Trophoblast cell (in vitro differentiated cells and primary cell): Measurements from ENCODE around the gene C3orf22.
A peak's percentile ranks its signal among the peaks of the same experiment; 100 is the strongest.

ENCODE experiments used
- DNase-seq, 2 donors: peaks; one replicate each; pipeline ENCODE4 v3.0.0-alpha.2; 2016
- H2AFZ ChIP-seq: 2 replicates; pipeline ENCODE4 v1.6.1; 2013; ENCODE audit warnings: low read length, moderate library complexity, mild to moderate bottlenecking; ENCODE audit not compliant: insufficient read depth, poor library complexity
- H2AK5ac ChIP-seq: 2 replicates; pipeline ENCODE4 v1.6.1; 2013; ENCODE audit warnings: mild to moderate bottlenecking, low read length
- H2BK120ac ChIP-seq: 2 replicates; pipeline ENCODE4 v1.6.1; 2013; ENCODE audit warnings: low read length, mild to moderate bottlenecking, moderate library complexity; ENCODE audit not compliant: insufficient read depth, poor library complexity
- H2BK12ac ChIP-seq: 2 replicates; pipeline ENCODE4 v1.6.1; 2013; ENCODE audit warnings: mild to moderate bottlenecking, low read length, moderate library complexity
- H2BK5ac ChIP-seq: 2 replicates; pipeline ENCODE4 v1.6.1; 2013; ENCODE audit warnings: low read length, low read depth, moderate library complexity, mild to moderate bottlenecking; ENCODE audit not compliant: poor library complexity
- H3K14ac ChIP-seq: 2 replicates; pipeline ENCODE4 v1.6.1; 2013; ENCODE audit warnings: mild to moderate bottlenecking, low read length
- H3K18ac ChIP-seq: 2 replicates; pipeline ENCODE4 v1.6.1; 2013; ENCODE audit warnings: mild to moderate bottlenecking, low read length
- H3K23ac ChIP-seq: 2 replicates; pipeline ENCODE4 v1.6.1; 2013; ENCODE audit warnings: low read length
- H3K27ac ChIP-seq: 2 replicates; pipeline ENCODE4 v1.5.1; 2013; ENCODE audit warnings: low read depth, mild to moderate bottlenecking, inconsistent platforms, low read length, moderate library complexity
- H3K27me3 ChIP-seq: 2 replicates; pipeline ENCODE4 v1.6.1; 2013; ENCODE audit warnings: inconsistent platforms, mild to moderate bottlenecking, low read length, moderate library complexity; ENCODE audit not compliant: insufficient read depth
- H3K36me3 ChIP-seq, 2 experiments: 1 replicate in 1 of 2; 2 replicates in 1 of 2; pipeline ENCODE4 v1.6.1; 2013; ENCODE audit warnings: low read length in 2 of 2, mild to moderate bottlenecking in 2 of 2, moderate library complexity in 1 of 2; ENCODE audit not compliant: insufficient read depth in 2 of 2, control insufficient read depth in 1 of 2
- H3K4ac ChIP-seq: 2 replicates; pipeline ENCODE4 v1.6.1; 2013; ENCODE audit warnings: low read depth, mild to moderate bottlenecking, low read length, moderate library complexity
- H3K4me1 ChIP-seq, 2 experiments: 1 replicate in 1 of 2; 2 replicates in 1 of 2; pipeline ENCODE4 v1.6.1; 2013; ENCODE audit warnings: low read length in 2 of 2, mild to moderate bottlenecking in 2 of 2, moderate library complexity in 1 of 2; ENCODE audit not compliant: insufficient read depth in 2 of 2, control insufficient read depth in 1 of 2
- H3K4me2 ChIP-seq: 2 replicates; pipeline ENCODE4 v1.6.1; 2013; ENCODE audit warnings: inconsistent platforms, mild to moderate bottlenecking, low read length, moderate library complexity
- H3K4me3 ChIP-seq: 2 replicates; pipeline ENCODE4 v1.5.1; 2013; ENCODE audit warnings: mild to moderate bottlenecking, low read depth, low read length, inconsistent platforms
- H3K79me1 ChIP-seq: one replicate; pipeline ENCODE4 v1.6.1; 2013; ENCODE audit warnings: low read length
- H3K79me2 ChIP-seq: 2 replicates; pipeline ENCODE4 v1.6.1; 2013; ENCODE audit warnings: low read length, mild to moderate bottlenecking; ENCODE audit not compliant: control insufficient read depth, insufficient read depth, poor library complexity
- H3K9ac ChIP-seq: 2 replicates; pipeline ENCODE4 v1.6.1; 2013; ENCODE audit warnings: mild to moderate bottlenecking, low read length
- H3K9me3 ChIP-seq: 2 replicates; pipeline ENCODE4 v1.6.1; 2013; ENCODE audit warnings: low read depth, mild to moderate bottlenecking, control low read depth, inconsistent platforms, low read length; ENCODE audit not compliant: insufficient read depth
- H4K12ac ChIP-seq: 2 replicates; pipeline ENCODE4 v1.6.1; 2013; ENCODE audit warnings: low read depth, mild to moderate bottlenecking, low read length, moderate library complexity
- H4K8ac ChIP-seq: 2 replicates; pipeline ENCODE4 v1.6.1; 2013; ENCODE audit warnings: low read depth, mild to moderate bottlenecking, low read length, moderate library complexity
- H4K91ac ChIP-seq: one replicate; pipeline ENCODE4 v1.6.1; 2013; ENCODE audit warnings: low read depth, mild to moderate bottlenecking, low read length, moderate library complexity
- WGBS: extraction: QIAGEN DNeasy Blood & Tissue Kit; methylation state at CpG from one replicate; pipeline ENCODE4 v1.1.7; 2013; ENCODE audit warnings: missing lambda C conversion rate; ENCODE audit not compliant: insufficient read length, insufficient coverage; ENCODE audit errors: extremely low coverage; 5-methylcytosine and 5-hydroxymethylcytosine counted together

Gene C3orf22

DNA sequence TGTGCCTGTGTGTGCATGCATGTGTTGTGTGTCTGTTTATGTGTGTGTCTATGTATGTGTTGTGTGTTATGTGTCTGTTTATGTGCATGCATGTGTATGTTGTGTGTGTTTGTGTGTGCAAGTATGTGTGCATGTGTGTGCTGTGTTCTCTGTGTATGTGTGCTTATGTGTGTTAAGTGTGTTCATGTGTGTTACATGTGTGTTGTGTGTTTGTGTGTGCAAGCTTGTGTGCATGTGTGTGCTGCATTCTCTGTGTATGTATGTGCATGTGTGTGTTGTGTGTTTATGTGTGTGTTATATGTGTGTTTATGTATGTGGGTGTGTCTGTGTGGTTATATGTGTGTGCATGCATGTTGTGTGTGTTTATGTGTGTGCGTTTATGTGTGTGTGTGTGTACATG is 56.1 kb downstream of the C3orf22 start:
- Histone ChIP-seq H2BK12ac (no peak overlapping the region), H4K8ac (no peak overlapping the region), H3K36me3 (no peaks in the 10 kb centered on the region), H3K79me2 (no peaks in the 10 kb centered on the region), H2BK120ac (no peak overlapping the region), H2AFZ (no peak overlapping the region), H3K79me1 (no peaks in the 10 kb centered on the region), H3K4ac (no peak overlapping the region), H3K9me3 (peaks cover 9% of the 10 kb centered on the region), H3K9ac (no peak overlapping the region), H3K18ac (no peak overlapping the region), H2BK5ac (no peak overlapping the region), H3K27ac (no peak overlapping the region), H3K4me3 (no peak overlapping the region), H4K91ac (no peak overlapping the region), H4K12ac (no peak overlapping the region), H3K27me3 (no peaks in the 10 kb centered on the region), H3K23ac (peak overlapping the region; percentile 31), H2AK5ac (no peak overlapping the region), H3K4me1 (no peaks in the 10 kb centered on the region), H3K14ac (no peak overlapping the region), H3K4me2 (no peak overlapping the region)
- WGBS: no CpG with 5 or more reads among the region's 1 CpG
- DNase-seq: no peak

GRCh38 chr3:126501736-126502135 is 57.0 kb downstream of the C3orf22 start:
- H4K8ac ChIP-seq: no peak overlapping the region

GRCh38 chr3:126501054-126501453 is 57.7 kb downstream of the C3orf22 start:
- no peak overlapping the region for H3K4ac ChIP-seq
- no peak overlapping the region for H3K4me2 ChIP-seq
- peaks cover 9% of the 10 kb centered on the region for H3K9me3 ChIP-seq
- no peak overlapping the region for H3K18ac ChIP-seq
- no peak overlapping the region for H4K91ac ChIP-seq
- WGBS: no CpG with 5 or more reads among the region's 5 CpGs
- H2BK5ac ChIP-seq: no peak overlapping the region
- no peak overlapping the region for H2BK120ac ChIP-seq
- H3K79me1 ChIP-seq: no peaks in the 10 kb centered on the region
- no peak overlapping the region for H2BK12ac ChIP-seq
- no peak overlapping the region for H3K27ac ChIP-seq
- H2AFZ ChIP-seq: no peak overlapping the region
- H3K4me1 ChIP-seq: no peaks in the 10 kb centered on the region
- H3K36me3 ChIP-seq: no peaks in the 10 kb centered on the region
- DNase-seq: no peak
- H2AK5ac ChIP-seq: no peak overlapping the region
- H3K4me3 ChIP-seq: no peak overlapping the region
- no peaks in the 10 kb centered on the region for H3K79me2 ChIP-seq
- no peaks in the 10 kb centered on the region for H3K27me3 ChIP-seq
- no peak overlapping the region for H3K9ac ChIP-seq
- no peak overlapping the region for H4K8ac ChIP-seq
- no peak overlapping the region for H3K14ac ChIP-seq
- H3K23ac ChIP-seq: no peak overlapping the region
- no peak overlapping the region for H4K12ac ChIP-seq

More at GRCh38 chr3:126501736-126502135, 57.0 kb downstream of the C3orf22 start:
- Histone ChIP-seq H4K91ac (no peak overlapping the region), H3K4me3 (no peak overlapping the region), H2BK12ac (no peak overlapping the region), H3K4me2 (no peak overlapping the region), H3K14ac (no peak overlapping the region), H3K27me3 (no peaks in the 10 kb centered on the region), H3K36me3 (no peaks in the 10 kb centered on the region), H3K18ac (no peak overlapping the region), H2AK5ac (no peak overlapping the region), H3K4me1 (no peaks in the 10 kb centered on the region), H3K79me1 (no peaks in the 10 kb centered on the region), H2AFZ (no peak overlapping the region), H3K9ac (no peak overlapping the region), H3K23ac (no peak overlapping the region), H2BK5ac (no peak overlapping the region), H3K27ac (no peak overlapping the region), H2BK120ac (no peak overlapping the region), H3K9me3 (peaks cover 9% of the 10 kb centered on the region), H3K79me2 (no peaks in the 10 kb centered on the region), H4K12ac (no peak overlapping the region), H3K4ac (no peak overlapping the region)
- DNase-seq: no peak
- WGBS: no CpG with 5 or more reads among the region's 7 CpGs

- Histone ChIP-seq H3K4me1 (no peaks in the 10 kb centered on the region), H3K9me3 (peaks cover 9% of the 10 kb centered on the region), H2AFZ (no peak overlapping the region), H3K36me3 (no peaks in the 10 kb centered on the region), H2BK120ac (no peak overlapping the region), H2BK12ac (no peak overlapping the region), H3K23ac (no peak overlapping the region), H3K27ac (no peak overlapping the region), H3K9ac (no peak overlapping the region), H3K4ac (no peak overlapping the region), H3K79me2 (no peaks in the 10 kb centered on the region), H4K91ac (no peak overlapping the region), H3K4me2 (no peak overlapping the region), H3K18ac (no peak overlapping the region), H3K14ac (no peak overlapping the region), H4K12ac (no peak overlapping the region), H2AK5ac (no peak overlapping the region), H3K4me3 (no peak overlapping the region), H3K79me1 (no peaks in the 10 kb centered on the region), H3K27me3 (no peaks in the 10 kb centered on the region), H4K8ac (no peak overlapping the region), H2BK5ac (no peak overlapping the region)
- DNase-seq: no peak
- WGBS: no CpG with 5 or more reads among the region's 7 CpGs
Observed at GRCh38 chr3:126500016-126500415, 58.7 kb downstream of the C3orf22 start.
